Testis (tissue), 3 donors: ENCODE results near the gene ATG10. TPM values are rescaled to one million over a fixed set of nuclear protein-coding genes. Genes with fewer than 3 reads are reported as not detected.

Experiments used
- DNase-seq: peaks from one replicate; pipeline ENCODE4 v3.0.0-alpha.2; 2019
- H3K27ac ChIP-seq, 2 donors: fragments of 200-600 bp; sonication (generic); one replicate each; pipeline ENCODE4 v1.5.1; 2019
- H3K27me3 ChIP-seq: fragments of 200-600 bp; sonication (generic); one replicate; pipeline ENCODE4 v1.5.1; 2019
- H3K36me3 ChIP-seq: fragments of 200-600 bp; sonication (generic); one replicate; pipeline ENCODE4 v1.5.1; 2017; ENCODE audit warnings: low read depth; ENCODE audit errors: missing control alignments
- H3K4me1 ChIP-seq: fragments of 200-600 bp; sonication (generic); one replicate; pipeline ENCODE4 v1.5.1; 2019
- H3K4me3 ChIP-seq, 2 donors: fragments of 200-600 bp; sonication (generic); one replicate each; pipeline ENCODE4 v1.5.1; 2017 to 2019
- H3K9me3 ChIP-seq: fragments of 200-600 bp; sonication (generic); one replicate; pipeline ENCODE4 v1.5.1; 2017
- POLR2A ChIP-seq: fragments of 450-650 bp; IDR thresholded peaks from one replicate; pipeline ENCODE4 v1.6.1; 2017; ENCODE audit warnings: antibody characterized with exemption, mild to moderate bottlenecking, moderate library complexity
- WGBS, 2 donors: methylation state at CpG; one replicate each; pipeline ENCODE4 v1.1.5; 2018; 5-methylcytosine and 5-hydroxymethylcytosine counted together
- intact Hi-C: fragments of 100-400 bp; cut with DNase I; formaldehyde crosslinking; loops from one replicate; pipeline ENCODE4 v1.15.1; 2023; ENCODE audit warnings: low total_unique reads
- polyA plus RNA-seq: library from polyadenylated mRNA; stranded (reverse); fragments of 350-450 nt; fragmentation: Illumina TruSeq; extraction: RNeasy Lipid Tissue Mini Kit (QIAGEN cat#74804); gene quantifications from one replicate; pipeline ENCODE4 v1.2.3, GENCODE V29; 2014; ENCODE audit warnings: low read depth, low replicate concordance; ENCODE audit not compliant: insufficient read depth
- total RNA-seq, 2 donors: library from RNA; depleted of rRNA; stranded (reverse); fragments of >200 nt; gene quantifications; one replicate each; pipeline ENCODE4 v1.2.3, GENCODE V29; 2016
- TF ChIP-seq, protein P1 (sequence below), 3 experiments: fragments of 450-650 bp in 2 of 3; fragments of 200-600 bp in 1 of 3; sonication (generic) in 1 of 3; IDR thresholded peaks; one replicate each; pipeline ENCODE4 v1.5.1; 2016 to 2019; ENCODE audit warnings: antibody characterized with exemption in 3 of 3, mild to moderate bottlenecking in 2 of 3, moderate library complexity in 1 of 3

ATG10 gene
- total and polyA plus RNA-seq, 3 donors from 2014 or later, result 10.0 to 15.1 (median 14.4) TPM

DNA sequence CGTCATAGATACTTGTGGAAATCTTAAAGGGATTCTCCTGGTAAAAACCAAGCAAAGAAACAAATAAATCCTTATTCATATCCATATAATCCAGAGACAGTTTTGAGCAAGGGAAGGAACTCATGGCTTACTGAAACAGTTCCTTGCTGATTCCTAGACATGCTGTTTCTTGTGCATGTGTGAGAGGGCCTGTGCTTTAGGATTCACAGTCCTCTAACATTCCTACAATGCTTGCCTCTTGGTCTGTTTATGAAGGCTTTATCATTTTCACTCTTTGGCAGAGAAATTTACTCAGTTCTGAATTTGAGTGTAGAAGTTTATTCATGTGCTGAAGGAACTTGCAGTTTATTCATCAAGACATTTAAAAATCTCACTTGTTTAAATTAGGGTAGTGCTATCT, 183.0 kb downstream of the ATG10 start:
- Histone ChIP-seq H3K36me3 (no peaks in the 10 kb centered on the region), H3K9me3 (no peaks in the 10 kb centered on the region), H3K27me3 (no peaks in the 10 kb centered on the region), H3K4me3 (no peak overlapping the region), H3K4me1 (no peaks in the 10 kb centered on the region), H3K27ac (no peak overlapping the region)
- DNase-seq, result no peak
- TF ChIP-seq, protein P1, sequence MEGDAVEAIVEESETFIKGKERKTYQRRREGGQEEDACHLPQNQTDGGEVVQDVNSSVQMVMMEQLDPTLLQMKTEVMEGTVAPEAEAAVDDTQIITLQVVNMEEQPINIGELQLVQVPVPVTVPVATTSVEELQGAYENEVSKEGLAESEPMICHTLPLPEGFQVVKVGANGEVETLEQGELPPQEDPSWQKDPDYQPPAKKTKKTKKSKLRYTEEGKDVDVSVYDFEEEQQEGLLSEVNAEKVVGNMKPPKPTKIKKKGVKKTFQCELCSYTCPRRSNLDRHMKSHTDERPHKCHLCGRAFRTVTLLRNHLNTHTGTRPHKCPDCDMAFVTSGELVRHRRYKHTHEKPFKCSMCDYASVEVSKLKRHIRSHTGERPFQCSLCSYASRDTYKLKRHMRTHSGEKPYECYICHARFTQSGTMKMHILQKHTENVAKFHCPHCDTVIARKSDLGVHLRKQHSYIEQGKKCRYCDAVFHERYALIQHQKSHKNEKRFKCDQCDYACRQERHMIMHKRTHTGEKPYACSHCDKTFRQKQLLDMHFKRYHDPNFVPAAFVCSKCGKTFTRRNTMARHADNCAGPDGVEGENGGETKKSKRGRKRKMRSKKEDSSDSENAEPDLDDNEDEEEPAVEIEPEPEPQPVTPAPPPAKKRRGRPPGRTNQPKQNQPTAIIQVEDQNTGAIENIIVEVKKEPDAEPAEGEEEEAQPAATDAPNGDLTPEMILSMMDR (IDR thresholded peaks at IDR 0.05), result no peak
- TF ChIP-seq POLR2A, result no peak
- intact Hi-C loops, result no loop called here
- 89 to 94% methylated on average over 1 of the region's 1 CpG for WGBS, 2 donors

DNA sequence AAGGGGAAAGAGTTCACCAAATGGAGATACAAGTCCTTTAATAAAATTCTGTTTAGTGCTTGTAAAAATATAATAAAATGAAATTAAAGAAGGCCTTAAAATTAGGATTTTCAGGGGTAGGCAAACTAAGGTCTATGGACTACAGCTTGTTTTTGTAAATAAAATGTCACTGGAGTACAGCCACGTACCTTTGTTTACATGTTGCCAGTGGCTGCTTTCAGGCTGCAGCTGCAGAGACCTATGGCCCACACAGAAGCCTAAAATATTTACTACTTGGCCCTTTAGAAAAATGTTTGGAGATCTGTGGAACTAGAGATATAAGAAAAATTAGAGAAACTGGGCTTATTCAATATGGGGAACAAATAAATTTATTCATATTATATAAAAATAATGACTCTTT, 183.5 kb downstream of the ATG10 start:
- Histone ChIP-seq H3K4me1 (no peaks in the 10 kb centered on the region), H3K36me3 (no peaks in the 10 kb centered on the region), H3K27me3 (no peaks in the 10 kb centered on the region), H3K9me3 (no peaks in the 10 kb centered on the region), H3K27ac (no peak overlapping the region), H3K4me3 (no peak overlapping the region)
- WGBS, 2 donors, result 44 to 93% methylated on average over 1 of the region's 1 CpG
- DNase-seq, result no peak
- TF ChIP-seq POLR2A, result no peak
- TF ChIP-seq, protein P1 (IDR thresholded peaks at IDR 0.05), result no peak
- intact Hi-C loops, result no loop called here

DNA sequence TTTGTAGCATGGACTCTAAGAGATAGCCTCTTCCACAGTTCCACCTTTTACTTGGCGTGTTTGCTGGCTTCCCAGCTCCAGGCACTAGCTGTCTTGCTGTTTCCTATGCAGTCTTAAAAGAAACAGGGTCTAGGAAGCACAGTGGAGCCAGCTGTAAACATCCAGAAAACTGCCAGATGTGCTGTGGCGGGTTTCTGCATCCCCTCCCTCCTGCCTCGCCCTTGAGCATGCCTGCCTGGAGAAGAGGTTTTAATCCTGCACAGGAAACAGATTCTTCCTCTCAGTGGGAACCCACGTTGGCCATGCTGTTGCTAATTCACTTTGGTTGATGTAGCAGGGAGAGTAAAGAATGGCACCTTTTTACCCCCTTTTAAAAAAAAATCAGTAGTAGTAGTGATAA, 185.1 kb downstream of the ATG10 start:
- Histone ChIP-seq H3K27ac (no peak overlapping the region), H3K36me3 (no peaks in the 10 kb centered on the region), H3K4me1 (no peaks in the 10 kb centered on the region), H3K9me3 (no peaks in the 10 kb centered on the region), H3K4me3 (no peak overlapping the region), H3K27me3 (no peaks in the 10 kb centered on the region)
- intact Hi-C loops, result no loop called here
- DNase-seq, result no peak
- WGBS, 2 donors, result 86 to 94% methylated on average over 4 of the region's 4 CpGs
- no peak for TF ChIP-seq POLR2A
- TF ChIP-seq, protein P1 (IDR thresholded peaks at IDR 0.05), result no peak

DNA sequence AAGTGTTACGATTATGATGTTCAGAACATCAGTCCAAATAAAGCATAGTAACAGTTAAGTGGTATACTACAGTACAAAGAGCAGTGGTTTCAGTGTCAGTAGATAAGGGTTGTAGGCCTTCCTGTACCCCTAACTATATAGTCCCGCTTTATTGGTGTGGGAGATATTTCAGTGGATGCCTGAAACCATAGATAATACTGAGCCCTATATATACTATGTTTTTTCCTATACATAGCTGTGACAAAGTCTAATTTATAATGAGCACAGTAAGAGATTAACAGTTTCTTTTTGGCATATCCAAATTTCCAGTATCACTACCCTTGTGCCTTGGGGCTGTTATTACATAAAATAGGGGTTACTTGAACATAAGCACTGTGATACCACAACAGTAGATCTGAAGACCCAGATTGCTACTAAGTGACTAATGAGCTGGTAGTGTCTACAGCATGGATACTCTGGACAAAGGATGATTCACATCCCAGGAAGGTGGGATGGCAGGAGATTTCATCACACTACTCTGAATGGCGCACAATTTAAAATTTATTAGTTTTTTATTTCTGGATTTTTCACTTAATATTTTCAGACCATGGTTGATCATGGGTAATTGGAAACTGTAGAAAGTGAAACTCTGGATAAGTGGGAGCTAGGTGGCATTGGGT, 187.1 kb downstream of the ATG10 start:
- no peaks in the 10 kb centered on the region for H3K36me3 ChIP-seq
- H3K27ac ChIP-seq, result no peak overlapping the region
- no peak overlapping the region for H3K4me3 ChIP-seq
- H3K9me3 ChIP-seq, result no peaks in the 10 kb centered on the region
- WGBS, 2 donors, result 96% methylated on average over 3 of the region's 3 CpGs
- no peaks in the 10 kb centered on the region for H3K27me3 ChIP-seq
- intact Hi-C loops, result no loop called here
- TF ChIP-seq POLR2A, result no peak
- TF ChIP-seq, protein P1 (IDR thresholded peaks at IDR 0.05), result no peak
- H3K4me1 ChIP-seq, result no peaks in the 10 kb centered on the region
- no peak for DNase-seq

DNA sequence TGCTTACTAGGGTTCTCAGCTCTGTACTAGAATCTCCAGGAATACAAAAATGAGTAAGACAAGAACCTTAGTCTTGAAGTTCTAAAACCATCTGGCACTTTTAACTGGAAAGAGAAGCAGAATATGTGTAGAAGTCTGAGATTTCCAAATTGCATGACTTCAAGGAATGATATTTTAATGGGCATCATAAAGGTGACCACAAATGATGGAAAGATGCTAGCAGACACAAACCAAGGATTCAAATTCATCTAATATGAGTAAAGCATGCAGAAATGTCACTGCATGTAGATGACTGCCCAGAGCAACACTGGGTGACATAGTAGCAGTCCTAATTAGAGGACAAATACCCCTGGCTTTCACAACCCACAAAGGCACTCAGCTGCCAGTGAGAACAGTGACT, 189.1 kb downstream of the ATG10 start:
- TF ChIP-seq, protein P1 (IDR thresholded peaks at IDR 0.05), result no peak
- no peak for TF ChIP-seq POLR2A
- peaks cover 6% of the 10 kb centered on the region for H3K4me1 ChIP-seq
- no peak overlapping the region for H3K27ac ChIP-seq
- DNase-seq, result no peak
- intact Hi-C loops, result loop anchor here (10.0 kb wide), 1 partner anchor 736 kb away; no protein-coding TSS in a partner anchor
- no peaks in the 10 kb centered on the region for H3K9me3 ChIP-seq
- no peak overlapping the region for H3K4me3 ChIP-seq
- no peaks in the 10 kb centered on the region for H3K36me3 ChIP-seq
- no peaks in the 10 kb centered on the region for H3K27me3 ChIP-seq
